IPS-18a (cell line): ENCODE results near the gene KCNA5.

ENCODE experiments used
- H3K27ac ChIP-seq: one replicate; pipeline ENCODE4 v1.5.1; 2013; ENCODE audit warnings: low read length
- H3K27me3 ChIP-seq: one replicate; pipeline ENCODE4 v1.6.1; 2013; ENCODE audit warnings: mild to moderate bottlenecking, low read length; ENCODE audit not compliant: control insufficient read depth, insufficient read depth
- H3K36me3 ChIP-seq: one replicate; pipeline ENCODE4 v1.6.1; 2013; ENCODE audit warnings: low read depth, low read length; ENCODE audit not compliant: control insufficient read depth
- H3K4me1 ChIP-seq: one replicate; pipeline ENCODE4 v1.6.1; 2013; ENCODE audit warnings: low read depth, low read length; ENCODE audit not compliant: control insufficient read depth
- H3K4me3 ChIP-seq: one replicate; pipeline ENCODE4 v1.5.1; 2013; ENCODE audit warnings: low read length
- H3K9ac ChIP-seq: one replicate; pipeline ENCODE4 v1.6.1; 2013; ENCODE audit warnings: mild to moderate bottlenecking, low read length, moderate library complexity
- H3K9me3 ChIP-seq: one replicate; pipeline ENCODE4 v1.6.1; 2013; ENCODE audit warnings: low read depth, low read length; ENCODE audit not compliant: control insufficient read depth

KCNA5 gene

DNA sequence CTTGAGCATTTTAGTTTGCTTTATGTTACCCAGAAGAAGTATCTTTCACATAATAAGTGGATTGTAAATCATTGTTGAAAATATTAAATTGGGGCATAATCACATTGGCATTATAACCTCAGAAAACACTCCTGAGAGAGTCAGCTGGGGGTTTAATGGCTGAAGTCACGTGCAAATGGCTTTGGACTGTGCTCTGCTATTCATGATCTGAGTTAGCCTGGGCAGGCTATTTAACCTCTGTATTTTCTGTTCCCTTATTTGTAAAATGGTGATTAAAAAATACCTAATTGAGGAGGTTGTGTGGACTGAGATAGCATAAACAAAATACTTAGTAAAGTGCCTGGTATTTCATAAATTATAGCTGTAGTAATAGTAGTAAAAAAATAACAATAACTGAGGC is 24.9 kb downstream of the KCNA5 start:
- Histone ChIP-seq H3K9ac (no peak overlapping the region), H3K36me3 (no peaks in the 10 kb centered on the region), H3K4me3 (no peak overlapping the region), H3K4me1 (no peaks in the 10 kb centered on the region), H3K9me3 (no peaks in the 10 kb centered on the region), H3K27ac (no peak overlapping the region), H3K27me3 (no peaks in the 10 kb centered on the region)

DNA sequence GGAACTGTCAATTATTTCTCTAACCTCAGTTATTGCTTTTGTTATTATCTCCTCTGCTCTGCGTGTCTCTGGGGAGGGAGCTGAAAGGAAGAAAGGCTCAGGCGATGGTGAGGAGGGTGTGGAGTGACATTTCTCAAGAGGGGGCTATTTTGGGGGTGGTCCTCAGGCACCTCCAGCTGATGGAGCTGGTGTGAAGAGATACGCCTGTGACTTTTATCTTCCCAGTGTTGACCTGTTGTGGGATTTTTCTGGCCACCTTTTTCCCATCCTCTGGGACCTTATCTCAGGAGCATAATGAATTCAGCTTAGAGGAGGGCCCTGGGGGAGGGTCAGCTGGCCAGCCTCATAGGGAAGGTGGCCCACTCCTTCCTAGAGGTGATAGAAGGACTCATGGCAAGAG is 26.4 kb downstream of the KCNA5 start:
- Histone ChIP-seq H3K9ac (no peak overlapping the region), H3K9me3 (no peaks in the 10 kb centered on the region), H3K4me1 (no peaks in the 10 kb centered on the region), H3K27me3 (no peaks in the 10 kb centered on the region), H3K36me3 (no peaks in the 10 kb centered on the region), H3K27ac (no peak overlapping the region), H3K4me3 (no peak overlapping the region)

DNA sequence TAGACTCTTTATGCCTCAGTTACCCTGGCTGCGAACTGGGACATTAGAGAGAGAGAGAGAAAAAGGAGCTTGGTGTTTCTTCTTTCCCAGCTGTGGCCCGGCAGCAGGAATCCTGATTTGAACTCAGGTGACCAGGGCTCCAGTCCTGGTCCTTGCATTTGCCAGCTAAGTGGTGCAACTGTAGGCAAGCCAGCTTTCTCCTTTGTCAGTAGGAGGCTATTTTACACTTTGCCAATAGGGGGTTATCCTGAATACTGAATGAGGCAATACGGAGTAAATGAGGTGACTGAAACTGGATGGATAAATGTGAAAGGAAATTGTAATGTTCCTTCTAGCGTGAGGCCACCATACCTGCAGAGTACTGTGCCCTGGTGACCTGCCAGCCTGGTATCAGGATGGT is 27.8 kb downstream of the KCNA5 start:
- H3K4me1 ChIP-seq: no peaks in the 10 kb centered on the region
- no peak overlapping the region for H3K4me3 ChIP-seq
- no peak overlapping the region for H3K9ac ChIP-seq
- H3K27me3 ChIP-seq: no peaks in the 10 kb centered on the region
- H3K9me3 ChIP-seq: no peaks in the 10 kb centered on the region
- H3K36me3 ChIP-seq: no peaks in the 10 kb centered on the region
- H3K27ac ChIP-seq: no peak overlapping the region

DNA sequence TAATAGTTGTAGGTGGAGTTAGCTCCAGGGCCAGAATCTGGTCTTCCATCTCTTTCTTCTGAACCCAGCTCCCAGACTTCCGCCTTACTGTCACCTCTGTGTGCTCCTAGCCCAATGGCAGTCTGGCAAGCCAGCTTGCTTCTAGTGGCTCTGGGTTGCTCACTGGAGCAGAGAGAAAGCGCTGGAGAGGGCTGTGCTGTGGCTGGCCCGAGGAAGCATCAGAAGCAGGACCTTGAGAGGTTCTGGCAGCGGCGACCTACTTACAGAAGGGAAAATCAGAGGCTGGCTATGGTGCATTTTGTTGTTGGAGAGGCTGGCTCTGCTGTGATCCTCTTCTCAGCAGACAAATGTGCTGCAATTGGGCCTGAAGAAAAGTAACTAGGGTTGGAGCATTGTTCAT is 28.6 kb downstream of the KCNA5 start:
- H3K27me3 ChIP-seq: no peaks in the 10 kb centered on the region
- no peak overlapping the region for H3K4me3 ChIP-seq
- H3K36me3 ChIP-seq: no peaks in the 10 kb centered on the region
- no peaks in the 10 kb centered on the region for H3K4me1 ChIP-seq
- no peaks in the 10 kb centered on the region for H3K9me3 ChIP-seq
- no peak overlapping the region for H3K9ac ChIP-seq
- no peak overlapping the region for H3K27ac ChIP-seq

DNA sequence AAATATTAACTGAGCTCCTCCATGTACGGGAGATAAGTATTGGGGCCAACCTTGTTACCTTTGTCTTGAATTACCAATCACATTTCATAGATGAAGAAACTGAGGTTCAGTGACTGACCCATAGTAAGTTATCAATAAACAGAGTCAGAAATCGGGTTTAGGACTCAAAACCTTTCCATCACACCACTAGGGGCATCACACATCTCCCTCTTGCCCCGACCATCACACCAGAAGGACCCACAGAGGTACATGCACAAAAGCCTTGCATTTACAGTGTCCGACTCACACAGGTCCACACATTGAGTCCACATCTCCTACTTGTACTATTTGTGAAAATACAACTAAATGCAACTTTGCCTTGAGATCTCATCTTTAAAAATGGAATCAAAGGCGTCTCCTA is 29.4 kb downstream of the KCNA5 start:
- Histone ChIP-seq H3K4me1 (no peaks in the 10 kb centered on the region), H3K36me3 (no peaks in the 10 kb centered on the region), H3K27me3 (no peaks in the 10 kb centered on the region), H3K9me3 (no peaks in the 10 kb centered on the region), H3K27ac (no peak overlapping the region), H3K9ac (no peak overlapping the region), H3K4me3 (no peak overlapping the region)

DNA sequence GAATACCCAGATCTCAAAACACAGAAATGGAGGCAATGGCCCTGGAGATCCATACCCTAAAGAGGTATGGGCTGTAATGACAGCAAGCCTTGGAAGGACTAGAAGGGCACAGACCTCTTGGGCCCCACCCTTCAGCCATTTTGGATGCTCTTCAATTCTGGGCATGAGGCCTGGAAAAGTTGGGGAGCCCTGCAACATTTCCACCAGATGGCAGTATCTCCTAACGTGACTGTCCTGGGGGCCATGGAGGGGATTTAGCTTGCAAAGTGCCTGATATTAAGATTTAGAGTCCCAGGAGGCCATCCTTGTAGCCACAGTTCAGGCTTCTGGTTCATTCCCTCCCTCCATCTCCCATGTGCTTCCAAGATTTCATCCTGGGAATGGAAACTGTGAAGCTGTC is 30.2 kb downstream of the KCNA5 start:
- Histone ChIP-seq H3K36me3 (no peaks in the 10 kb centered on the region), H3K4me3 (no peak overlapping the region), H3K9ac (no peak overlapping the region), H3K27me3 (no peaks in the 10 kb centered on the region), H3K27ac (no peak overlapping the region), H3K9me3 (no peaks in the 10 kb centered on the region), H3K4me1 (no peaks in the 10 kb centered on the region)

DNA sequence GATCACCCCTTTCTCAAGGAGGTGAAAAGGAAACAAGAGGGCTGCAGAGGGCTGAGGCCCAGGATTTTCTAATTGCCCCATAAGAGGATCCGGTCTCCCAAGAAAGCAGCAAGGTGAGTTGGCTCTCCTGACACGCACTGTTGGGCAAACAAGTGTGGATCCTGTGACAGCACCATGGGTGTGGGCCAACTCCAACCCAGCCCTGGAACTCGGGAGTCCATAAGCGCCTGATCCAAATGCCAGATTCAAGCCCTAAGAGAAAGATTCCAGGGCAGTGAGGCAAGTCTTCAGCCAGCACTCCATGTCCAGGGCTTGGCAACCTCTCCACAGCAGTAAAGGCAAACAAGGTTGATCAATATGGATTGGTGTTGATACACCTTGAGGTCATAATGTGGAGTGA is 33.1 kb downstream of the KCNA5 start:
- Histone ChIP-seq H3K4me1 (no peaks in the 10 kb centered on the region), H3K27me3 (no peaks in the 10 kb centered on the region), H3K27ac (no peak overlapping the region), H3K9ac (no peak overlapping the region), H3K36me3 (no peaks in the 10 kb centered on the region), H3K4me3 (no peak overlapping the region), H3K9me3 (no peaks in the 10 kb centered on the region)

DNA sequence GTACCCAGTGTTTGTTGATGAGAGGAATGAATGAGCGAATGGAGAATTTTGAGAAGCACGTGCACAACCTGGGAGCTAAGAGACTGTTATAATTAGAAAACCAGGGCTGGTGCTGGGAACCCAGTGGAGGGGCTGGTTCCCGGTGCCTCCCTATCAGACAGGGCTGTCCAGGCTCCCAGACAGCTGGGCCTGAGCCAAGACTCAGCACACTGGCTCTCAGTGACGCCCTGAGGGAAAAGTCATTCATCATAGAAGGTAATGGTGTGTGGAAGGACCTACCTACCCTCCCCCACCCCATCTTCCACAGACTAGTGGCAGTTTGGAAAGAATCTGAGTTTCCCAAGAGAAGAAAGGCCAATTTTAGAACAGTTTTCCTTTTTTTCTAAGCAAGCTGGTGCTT is 34.7 kb downstream of the KCNA5 start:
- Histone ChIP-seq H3K36me3 (no peaks in the 10 kb centered on the region), H3K27me3 (no peaks in the 10 kb centered on the region), H3K9me3 (no peaks in the 10 kb centered on the region), H3K9ac (no peak overlapping the region), H3K27ac (no peak overlapping the region), H3K4me3 (no peak overlapping the region), H3K4me1 (no peaks in the 10 kb centered on the region)

DNA sequence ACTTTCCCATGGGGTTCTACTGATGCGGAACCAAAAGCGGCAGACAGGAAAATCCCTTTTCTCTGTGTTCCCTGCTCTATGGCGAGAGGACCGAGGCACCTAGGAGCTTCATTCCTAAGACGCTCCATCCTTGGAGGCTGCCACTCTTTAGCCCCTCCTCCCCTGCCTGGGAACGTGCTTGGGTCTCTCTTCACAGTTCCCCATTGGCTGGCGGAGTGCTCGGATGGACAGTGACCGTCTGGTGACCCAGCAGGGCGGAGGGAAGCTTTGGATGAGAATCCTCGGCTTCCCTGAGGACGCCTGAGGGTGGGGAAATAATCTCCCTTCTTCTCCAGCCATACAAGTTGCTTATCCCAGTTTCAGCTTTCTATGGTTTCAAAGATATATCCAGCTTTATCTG is 37.3 kb downstream of the KCNA5 start:
- Histone ChIP-seq H3K27me3 (no peaks in the 10 kb centered on the region), H3K36me3 (no peaks in the 10 kb centered on the region), H3K27ac (no peak overlapping the region), H3K4me1 (no peaks in the 10 kb centered on the region), H3K4me3 (no peak overlapping the region), H3K9ac (no peak overlapping the region), H3K9me3 (no peaks in the 10 kb centered on the region)

DNA sequence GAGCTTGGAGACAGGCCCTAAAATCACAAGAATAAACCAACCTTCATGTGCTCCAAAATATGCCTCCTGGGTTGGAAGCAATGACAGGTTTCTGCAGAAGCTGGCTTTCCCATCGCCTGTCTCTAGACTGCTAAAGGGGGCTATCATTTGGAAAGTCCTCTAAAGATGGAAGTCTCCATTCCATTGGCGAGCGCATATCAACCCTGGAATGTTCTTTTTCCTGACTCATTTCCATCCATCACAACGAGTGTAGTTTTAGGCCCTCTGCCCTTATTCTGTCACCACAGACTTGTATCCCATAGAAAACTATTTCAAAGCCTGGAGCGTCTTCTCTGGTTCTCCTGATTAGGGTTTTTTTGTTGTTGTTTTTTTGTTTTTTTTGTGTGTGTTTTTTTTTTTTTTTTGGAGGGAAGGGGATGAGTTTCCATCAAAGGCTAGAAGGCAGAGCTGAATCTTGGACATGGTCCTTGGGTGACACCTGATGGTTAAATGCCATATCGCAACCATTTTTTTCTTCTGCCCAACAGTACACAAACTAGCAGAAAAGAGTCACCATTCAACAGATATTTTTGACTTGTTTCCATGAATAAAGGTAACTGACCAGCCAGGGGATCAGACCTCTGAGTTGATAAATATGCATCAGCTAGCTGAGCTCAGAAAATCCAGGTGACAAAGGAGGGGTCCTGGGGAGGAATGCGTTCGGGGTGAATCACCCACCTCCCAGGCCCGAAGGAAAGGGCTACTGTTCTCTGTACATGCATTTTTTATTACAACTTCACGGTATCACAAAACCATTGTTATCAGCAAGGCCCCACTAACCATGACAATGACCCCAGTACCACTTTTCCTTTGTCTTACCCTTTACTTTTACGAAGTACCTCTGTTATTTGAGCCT is 40.5 kb downstream of the KCNA5 start:
- Histone ChIP-seq H3K27ac (no peak overlapping the region), H3K4me3 (no peak overlapping the region), H3K4me1 (no peaks in the 10 kb centered on the region), H3K9ac (no peak overlapping the region), H3K9me3 (no peaks in the 10 kb centered on the region), H3K36me3 (no peaks in the 10 kb centered on the region), H3K27me3 (no peaks in the 10 kb centered on the region)

DNA sequence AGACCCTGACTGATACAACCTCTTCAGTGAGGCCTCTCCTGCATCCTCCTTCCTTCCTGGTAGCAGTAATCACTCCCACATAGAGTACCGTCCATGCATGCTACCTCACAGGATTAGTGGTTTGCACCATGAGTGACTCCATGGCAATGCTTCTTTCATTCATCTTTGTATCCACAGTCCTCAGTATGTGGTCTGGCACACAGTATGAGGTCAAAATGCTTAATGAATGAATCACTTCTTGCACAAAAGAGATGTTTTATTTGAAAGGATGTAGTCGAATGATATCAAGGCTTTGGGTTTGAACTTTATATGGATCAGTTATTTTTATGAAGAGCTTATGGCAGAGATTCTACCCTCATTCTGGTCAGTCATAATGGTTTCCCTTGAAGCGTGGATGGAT is 42.2 kb downstream of the KCNA5 start:
- H3K9ac ChIP-seq: no peak overlapping the region
- H3K4me1 ChIP-seq: no peaks in the 10 kb centered on the region
- H3K27ac ChIP-seq: no peak overlapping the region
- no peaks in the 10 kb centered on the region for H3K9me3 ChIP-seq
- H3K4me3 ChIP-seq: no peak overlapping the region
- H3K36me3 ChIP-seq: no peaks in the 10 kb centered on the region
- no peaks in the 10 kb centered on the region for H3K27me3 ChIP-seq

DNA sequence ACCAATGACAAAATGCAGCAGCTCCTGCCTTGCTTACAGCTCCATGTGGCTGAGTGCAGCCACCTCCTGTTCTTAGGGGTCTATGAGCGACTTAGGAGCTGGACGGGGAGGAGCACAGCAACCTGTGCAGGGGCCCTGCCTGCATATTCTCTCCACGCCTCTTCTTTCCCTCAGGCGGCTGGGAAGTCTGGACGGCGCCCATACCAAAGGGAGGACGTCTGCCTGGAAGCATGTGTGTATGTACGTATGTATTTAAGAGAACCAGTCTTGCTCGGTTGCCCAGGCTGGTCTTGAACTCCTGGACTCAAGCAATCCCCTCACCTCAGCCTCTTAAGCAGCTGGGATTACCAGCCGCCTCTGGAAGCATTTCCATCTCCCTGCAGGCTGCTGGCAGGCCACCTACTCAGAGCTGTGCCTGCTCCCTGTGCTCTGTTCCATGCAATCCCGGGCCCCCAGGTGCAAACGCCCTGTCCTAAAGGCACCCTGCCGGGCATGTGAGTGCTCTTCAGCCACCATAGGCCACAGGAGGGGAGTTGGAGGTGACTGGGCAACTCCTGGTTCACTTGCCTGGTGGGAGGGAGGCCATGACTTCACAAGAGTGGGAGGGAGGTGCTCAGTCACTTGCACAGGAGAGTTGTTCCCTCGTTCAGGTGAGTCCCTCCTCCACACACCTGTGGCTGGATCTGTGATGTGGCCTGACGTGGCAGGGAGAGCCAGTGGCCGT is 44.3 kb downstream of the KCNA5 start:
- no peaks in the 10 kb centered on the region for H3K9me3 ChIP-seq
- no peak overlapping the region for H3K4me3 ChIP-seq
- H3K36me3 ChIP-seq: no peaks in the 10 kb centered on the region
- no peaks in the 10 kb centered on the region for H3K27me3 ChIP-seq
- no peak overlapping the region for H3K27ac ChIP-seq
- no peaks in the 10 kb centered on the region for H3K4me1 ChIP-seq
- H3K9ac ChIP-seq: no peak overlapping the region
